Sigmoid colon (tissue), 4 donors: Measurements from ENCODE around the gene MPZL2.

ENCODE experiments used
- EP300 ChIP-seq, 4 donors: sonication (generic); formaldehyde crosslinking; IDR thresholded peaks; one replicate each; pipeline ENCODE4 v1.6.1; 2017; ENCODE audit warnings: antibody characterized with exemption in 4 of 4
- POLR2A ChIP-seq, 2 donors: fragments of 450-650 bp; IDR thresholded peaks; one replicate each; pipeline ENCODE4 v1.6.1; 2016; ENCODE audit warnings: antibody characterized with exemption in 2 of 2, mild to moderate bottlenecking in 2 of 2, moderate library complexity in 2 of 2
- POLR2AphosphoS5 ChIP-seq, 4 donors: sonication (generic); formaldehyde crosslinking; IDR thresholded peaks; one replicate each; pipeline ENCODE4 v1.6.1; 2017; ENCODE audit warnings: antibody characterized with exemption in 4 of 4
- TF ChIP-seq, protein P1 (sequence below), 4 experiments: fragments of 450-650 bp in 3 of 4; fragments of 200-600 bp in 1 of 4; IDR thresholded peaks; one replicate each; pipeline ENCODE4 v1.5.1; 2016 to 2019; ENCODE audit warnings: antibody characterized with exemption in 4 of 4, mild to moderate bottlenecking in 3 of 4, moderate library complexity in 2 of 4

DNA sequence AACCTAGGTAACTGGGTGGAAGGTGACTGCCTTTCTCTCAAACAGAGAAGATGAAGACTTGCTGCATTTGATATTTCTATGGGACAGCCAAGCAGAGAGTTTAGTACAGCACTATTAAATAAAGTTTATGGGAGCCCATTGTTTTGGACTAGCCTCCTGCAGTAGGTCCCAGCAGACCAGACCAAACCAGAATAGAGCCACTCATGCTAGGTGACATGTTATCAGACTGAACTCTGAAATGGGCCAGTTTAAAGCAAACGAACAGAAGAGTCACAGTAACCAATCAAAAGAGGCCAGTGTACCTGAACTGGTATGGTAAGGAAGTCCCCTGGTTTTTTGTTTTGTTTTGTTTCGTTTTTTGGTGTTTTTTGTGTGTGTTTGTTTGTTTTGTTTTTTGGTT, 7.9 kb upstream of the MPZL2 start:
- TF ChIP-seq, protein P1, sequence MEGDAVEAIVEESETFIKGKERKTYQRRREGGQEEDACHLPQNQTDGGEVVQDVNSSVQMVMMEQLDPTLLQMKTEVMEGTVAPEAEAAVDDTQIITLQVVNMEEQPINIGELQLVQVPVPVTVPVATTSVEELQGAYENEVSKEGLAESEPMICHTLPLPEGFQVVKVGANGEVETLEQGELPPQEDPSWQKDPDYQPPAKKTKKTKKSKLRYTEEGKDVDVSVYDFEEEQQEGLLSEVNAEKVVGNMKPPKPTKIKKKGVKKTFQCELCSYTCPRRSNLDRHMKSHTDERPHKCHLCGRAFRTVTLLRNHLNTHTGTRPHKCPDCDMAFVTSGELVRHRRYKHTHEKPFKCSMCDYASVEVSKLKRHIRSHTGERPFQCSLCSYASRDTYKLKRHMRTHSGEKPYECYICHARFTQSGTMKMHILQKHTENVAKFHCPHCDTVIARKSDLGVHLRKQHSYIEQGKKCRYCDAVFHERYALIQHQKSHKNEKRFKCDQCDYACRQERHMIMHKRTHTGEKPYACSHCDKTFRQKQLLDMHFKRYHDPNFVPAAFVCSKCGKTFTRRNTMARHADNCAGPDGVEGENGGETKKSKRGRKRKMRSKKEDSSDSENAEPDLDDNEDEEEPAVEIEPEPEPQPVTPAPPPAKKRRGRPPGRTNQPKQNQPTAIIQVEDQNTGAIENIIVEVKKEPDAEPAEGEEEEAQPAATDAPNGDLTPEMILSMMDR (IDR thresholded peaks at IDR 0.05), result no peak
- TF ChIP-seq POLR2A (IDR thresholded peaks at IDR 0.05) (no peak), POLR2AphosphoS5 (IDR thresholded peaks at IDR 0.05) (no peak), EP300 (IDR thresholded peaks at IDR 0.05) (no peak)
